Left lung (tissue), 10 donors: ENCODE measurements around the gene ACO2. TPM values are rescaled to one million over a fixed set of nuclear protein-coding genes. Genes with fewer than 3 reads are reported as not detected.
A peak's percentile ranks its signal among the peaks of the same experiment; 100 is the strongest.

Source experiments
- ATAC-seq: fragments of 200-7000 bp; cut with Tn5 transposase; one replicate; pipeline ENCODE4 v1.9.1; 2020; ENCODE audit warnings: moderate library complexity
- DNase-seq, 4 donors: peaks; one replicate each; pipeline ENCODE4 v3.0.0-alpha.2; 2013 to 2020
- H3K27ac ChIP-seq, 2 donors: fragments of 200-600 bp; sonication (generic) in 1 of 2; one replicate each; pipeline versions ENCODE4 v1.5.0 to v1.8.0; 2020 to 2021
- H3K27me3 ChIP-seq, 2 donors: fragments of 200-600 bp; sonication (generic) in 1 of 2; one replicate each; pipeline versions ENCODE4 v1.5.0 to v1.8.0; 2020 to 2021
- H3K36me3 ChIP-seq, 2 donors: fragments of 200-600 bp; sonication (generic) in 1 of 2; one replicate each; pipeline versions ENCODE4 v1.5.0 to v1.8.0; 2020 to 2021
- H3K4me1 ChIP-seq, 2 donors: fragments of 200-600 bp; one replicate each; pipeline ENCODE4 v1.8.0; 2021
- H3K4me3 ChIP-seq, 2 donors: fragments of 200-600 bp; sonication (generic) in 1 of 2; one replicate each; pipeline versions ENCODE4 v1.5.0 to v1.8.0; 2020 to 2021; ENCODE audit warnings: mild to moderate bottlenecking in 1 of 2
- H3K9me3 ChIP-seq, 2 donors: fragments of 200-600 bp; sonication (generic) in 1 of 2; one replicate each; pipeline versions ENCODE4 v1.5.0 to v1.8.0; 2020 to 2021
- intact Hi-C, 2 donors: fragments of 100-400 bp; cut with DNase I; formaldehyde crosslinking; loops; one replicate each; pipeline versions ENCODE4 v1.11.2 to v1.14.2; 2022
- polyA plus RNA-seq, 6 donors: library from polyadenylated mRNA; unstranded; fragments of 120-200 nt; gene quantifications; one replicate each; pipeline ENCODE4 v1.2.1, GENCODE V29; 2013; ENCODE audit not compliant: insufficient read length in 6 of 6
- total RNA-seq, 2 donors: library from RNA; stranded (reverse); fragmentation: NEBNext Ultra II Directional; extraction: Animal tissue kit (Norgen Biotek cat#: 25700); gene quantifications; one replicate each; pipeline ENCODE4 v1.2.1, GENCODE V29; 2021
- TF ChIP-seq, protein P1 (sequence below), 2 donors: fragments of 200-600 bp; sonication (generic) in 1 of 2; IDR thresholded peaks; one replicate each; pipeline versions ENCODE4 v1.5.0 to v1.8.0; 2021; ENCODE audit warnings: antibody characterized with exemption in 2 of 2
- donor health status: DM: no; HTN: yes; CAD: no.
- donor health status: DM: no; HTN: no; CAD: no.

The ACO2 gene
- total and polyA plus RNA-seq, 8 donors = 51.0 to 91.8 (median 59.4) TPM

DNA sequence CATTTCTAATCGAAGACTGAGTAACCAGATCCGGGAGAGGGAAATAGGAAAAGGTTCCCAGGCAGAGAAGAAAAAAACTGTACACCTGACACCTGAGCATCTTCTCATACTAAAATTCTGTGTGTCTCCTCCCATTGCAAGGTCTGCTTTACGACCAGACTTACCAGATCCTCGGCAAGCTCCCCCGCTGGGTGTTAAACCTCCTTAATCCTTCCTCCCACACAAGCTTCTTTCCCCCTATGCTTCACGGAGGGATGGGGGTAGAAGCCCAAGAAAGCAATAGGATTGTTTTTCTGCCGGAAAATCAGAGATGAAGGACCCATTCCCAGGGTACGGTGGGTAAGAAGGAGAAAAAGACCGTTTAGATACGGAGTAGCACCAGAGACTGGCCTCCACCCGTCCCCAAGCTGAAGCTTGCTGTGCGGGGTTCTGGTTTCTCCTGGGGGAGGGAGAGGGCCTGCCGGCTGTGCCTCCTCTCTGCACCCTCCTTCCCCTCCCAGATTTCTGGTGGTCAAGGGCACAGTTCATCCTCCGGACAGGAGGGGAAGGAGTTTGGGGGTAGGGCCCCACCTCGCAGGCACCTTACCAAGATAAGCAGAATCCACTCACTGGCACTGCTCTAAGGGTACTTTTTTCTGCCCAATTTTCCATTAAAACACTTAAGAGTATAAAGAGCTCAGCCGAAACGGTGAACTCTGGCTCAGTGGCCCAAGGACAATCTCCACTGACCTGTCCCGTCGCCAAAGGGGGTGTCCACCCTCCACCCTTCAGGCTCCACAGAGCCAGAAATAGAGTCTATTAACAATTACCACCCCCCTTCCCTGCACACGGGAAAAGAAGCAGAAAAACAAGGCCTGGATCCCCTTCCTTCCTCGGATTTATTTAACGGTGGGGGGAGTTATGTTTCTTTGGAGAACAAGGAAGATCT, 23.5 kb upstream of the ACO2 start:
- Histone ChIP-seq H3K4me3 (peak overlapping the region; percentile 95 to 98), H3K27me3 (no peaks in the 10 kb centered on the region), H3K4me1 (peaks cover 7 to 31% of the 10 kb centered on the region in 2 donors), H3K36me3 (peaks cover 0 to 21% of the 10 kb centered on the region in 2 donors), H3K9me3 (no peaks in the 10 kb centered on the region), H3K27ac (peak overlapping the region; percentile 99)
- TF ChIP-seq, protein P1, sequence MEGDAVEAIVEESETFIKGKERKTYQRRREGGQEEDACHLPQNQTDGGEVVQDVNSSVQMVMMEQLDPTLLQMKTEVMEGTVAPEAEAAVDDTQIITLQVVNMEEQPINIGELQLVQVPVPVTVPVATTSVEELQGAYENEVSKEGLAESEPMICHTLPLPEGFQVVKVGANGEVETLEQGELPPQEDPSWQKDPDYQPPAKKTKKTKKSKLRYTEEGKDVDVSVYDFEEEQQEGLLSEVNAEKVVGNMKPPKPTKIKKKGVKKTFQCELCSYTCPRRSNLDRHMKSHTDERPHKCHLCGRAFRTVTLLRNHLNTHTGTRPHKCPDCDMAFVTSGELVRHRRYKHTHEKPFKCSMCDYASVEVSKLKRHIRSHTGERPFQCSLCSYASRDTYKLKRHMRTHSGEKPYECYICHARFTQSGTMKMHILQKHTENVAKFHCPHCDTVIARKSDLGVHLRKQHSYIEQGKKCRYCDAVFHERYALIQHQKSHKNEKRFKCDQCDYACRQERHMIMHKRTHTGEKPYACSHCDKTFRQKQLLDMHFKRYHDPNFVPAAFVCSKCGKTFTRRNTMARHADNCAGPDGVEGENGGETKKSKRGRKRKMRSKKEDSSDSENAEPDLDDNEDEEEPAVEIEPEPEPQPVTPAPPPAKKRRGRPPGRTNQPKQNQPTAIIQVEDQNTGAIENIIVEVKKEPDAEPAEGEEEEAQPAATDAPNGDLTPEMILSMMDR (IDR thresholded peaks at IDR 0.05) = no peak
- DNase-seq (peak in 2 of 4 donors; percentile 21 to 28), ATAC-seq (no peak)
- intact Hi-C loops = no loop called here

DNA sequence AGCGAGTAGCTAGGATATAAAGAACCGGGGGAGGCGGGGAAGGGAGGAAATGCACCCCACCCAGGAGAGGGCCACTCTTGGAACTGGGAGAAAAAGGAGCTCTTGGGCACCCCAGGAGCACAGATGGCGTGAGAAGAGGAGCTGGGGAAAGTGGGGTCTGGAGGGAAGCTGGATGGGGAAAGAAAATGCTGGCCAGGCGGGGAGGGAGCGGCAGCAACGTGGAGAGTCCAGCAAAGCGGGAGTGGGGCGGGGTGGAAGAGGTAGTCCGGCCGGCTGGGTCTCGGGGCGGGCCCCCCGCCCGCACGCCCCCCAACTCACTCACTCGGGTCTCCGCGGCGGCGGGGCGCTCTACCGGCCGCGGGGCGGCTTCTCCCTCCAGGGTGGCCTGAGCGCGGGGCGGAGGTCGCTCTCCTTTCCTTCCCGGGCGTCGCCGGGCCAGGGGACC, 22.8 kb upstream of the ACO2 start:
- Histone ChIP-seq H3K9me3 (no peaks in the 10 kb centered on the region), H3K27me3 (no peaks in the 10 kb centered on the region), H3K4me1 (peaks cover 7 to 31% of the 10 kb centered on the region in 2 donors), H3K27ac (peak overlapping the region; percentile 99), H3K4me3 (peak overlapping the region; percentile 95 to 98), H3K36me3 (peaks cover 0 to 14% of the 10 kb centered on the region in 2 donors)
- TF ChIP-seq, protein P1 (IDR thresholded peaks at IDR 0.05) = no peak
- DNase-seq = peak in 3 of 4 donors; percentile 23 to 88 (median 46)
- ATAC-seq = no peak
- intact Hi-C loops = no loop called here

DNA sequence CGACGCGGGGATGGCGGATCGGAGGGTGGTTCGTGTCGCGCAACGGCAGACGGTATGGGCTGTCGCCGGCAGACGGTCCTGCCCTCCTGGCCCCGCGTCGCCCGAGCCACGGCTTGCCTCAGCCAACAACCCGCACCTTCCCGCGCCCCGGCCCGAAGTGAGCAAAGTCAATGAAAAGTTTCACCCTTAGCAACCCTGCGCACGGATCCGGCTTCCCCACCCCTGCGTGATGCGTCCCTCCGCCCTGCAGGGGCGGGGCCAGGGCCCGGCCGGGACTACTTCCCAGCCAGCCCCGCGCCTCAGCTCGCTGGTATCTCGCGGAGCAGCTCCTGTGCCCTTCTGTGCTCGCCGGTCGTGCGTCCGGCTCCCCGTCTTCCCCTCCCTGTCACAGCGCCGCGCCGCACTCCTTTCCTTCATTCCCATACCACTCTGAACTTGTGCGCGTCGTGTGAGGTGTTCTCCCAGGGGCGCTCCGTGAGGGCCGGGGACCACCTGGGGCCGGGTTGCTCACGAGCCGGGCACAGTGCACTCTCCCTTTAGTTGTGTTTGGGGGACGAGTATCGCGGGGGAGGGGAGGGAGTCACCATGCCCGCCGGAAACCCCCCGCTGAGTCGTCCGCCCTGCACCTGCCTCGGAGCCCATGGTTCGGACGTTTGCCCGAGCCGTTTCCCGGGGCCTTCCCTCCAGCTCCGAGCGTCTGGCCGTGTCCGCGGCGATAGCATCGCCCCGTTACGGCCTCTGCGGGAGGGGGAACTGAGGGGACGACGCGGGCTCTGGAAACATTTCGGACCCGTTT, 22.1 kb upstream of the ACO2 start, which contains the start of gene TOB2:
Gene TOB2 (minus strand): TSS at position 163 of the 796 bp plus-strand sequence. CDS start 9,456 bp downstream, outside the sequence.
- TF ChIP-seq, protein P1 (IDR thresholded peaks at IDR 0.05) = no peak
- ATAC-seq (peak; percentile 79), DNase-seq (peak; percentile 93 to 99 (median 96))
- H3K9me3 ChIP-seq = no peaks in the 10 kb centered on the region
- H3K4me1 ChIP-seq = peaks cover 7 to 27% of the 10 kb centered on the region in 2 donors
- peak within 1 kb of the TSS; percentile 95 to 98 for H3K4me3 ChIP-seq
- intact Hi-C loops = no loop called here
- H3K27me3 ChIP-seq = no peaks in the 10 kb centered on the region
- peak within 1 kb of the TSS; percentile 99 for H3K27ac ChIP-seq
- peaks cover 0 to 7% of the 10 kb centered on the region in 2 donors for H3K36me3 ChIP-seq

DNA sequence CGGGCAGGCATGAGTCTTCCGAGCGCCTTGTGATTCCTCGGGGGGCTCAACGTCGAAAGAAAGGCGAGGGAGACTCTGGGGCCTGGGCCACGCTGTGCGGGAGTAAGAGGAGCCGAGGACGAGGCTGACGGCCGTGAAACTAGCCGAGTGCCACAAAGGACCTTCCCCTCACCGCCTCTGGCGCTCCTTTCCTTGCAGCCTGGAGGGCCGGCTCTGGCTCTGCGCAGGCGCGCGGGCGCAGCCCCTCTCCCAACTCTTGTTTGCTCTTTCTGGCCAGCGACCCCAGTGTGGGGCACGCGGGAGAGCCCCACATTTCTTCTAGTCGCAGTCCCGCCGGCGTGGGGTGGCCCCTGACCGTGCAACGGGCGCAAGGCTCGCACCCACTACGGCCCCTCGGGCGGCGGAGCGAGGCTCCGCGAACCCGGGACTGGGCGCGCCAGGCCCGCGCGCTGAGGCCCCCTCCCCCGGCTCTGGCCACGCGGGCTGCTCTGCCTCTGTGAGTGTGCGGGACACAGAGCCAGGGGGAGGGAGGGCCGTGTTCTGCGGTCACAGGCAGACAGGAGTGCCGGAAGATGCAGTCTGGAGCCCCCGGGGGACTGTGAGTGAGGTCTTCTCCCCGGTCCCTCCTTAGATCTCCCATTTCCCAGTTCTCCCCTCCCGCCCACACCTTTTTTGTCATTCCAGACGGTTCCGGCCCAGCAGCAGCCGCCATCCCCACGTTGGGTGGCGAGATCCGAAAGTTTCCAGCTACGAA, 21.3 kb upstream of the ACO2 start:
- intact Hi-C loops = no loop called here

More for the DNA sequence above, 21.3 kb upstream of the ACO2 start:
- Histone ChIP-seq H3K36me3 (peaks cover 0 to 7% of the 10 kb centered on the region in 2 donors), H3K9me3 (no peaks in the 10 kb centered on the region), H3K4me1 (peaks cover 7 to 19% of the 10 kb centered on the region in 2 donors), H3K4me3 (peak overlapping the region; percentile 95 to 98), H3K27ac (peak overlapping the region; percentile 99), H3K27me3 (no peaks in the 10 kb centered on the region)
- DNase-seq = peak; percentile 65 to 90 (median 81)
- TF ChIP-seq, protein P1 (IDR thresholded peaks at IDR 0.05) = no peak
- peak; percentile 38 for ATAC-seq
